Transverse colon (tissue), 4 donors: ENCODE measurements around the gene TANGO2.

Source experiments
- CTCF ChIP-seq, 5 experiments: fragments of 200-600 bp in 3 of 5; fragments of 450-650 bp in 2 of 5; sonication (generic) in 3 of 5; IDR thresholded peaks; 1 replicate in 2 of 5; 2 replicates in 3 of 5; pipeline ENCODE4 v1.5.1; 2016 to 2017; ENCODE audit warnings: antibody characterized with exemption in 5 of 5, inconsistent platforms in 3 of 5, mild to moderate bottlenecking in 2 of 5, moderate library complexity in 1 of 5
- EP300 ChIP-seq: sonication (generic); formaldehyde crosslinking; IDR thresholded peaks from one replicate; pipeline ENCODE4 v1.6.1; 2017; ENCODE audit warnings: antibody characterized with exemption, low read depth
- POLR2A ChIP-seq: fragments of 450-650 bp; IDR thresholded peaks from one replicate; pipeline ENCODE4 v1.6.1; 2016; ENCODE audit warnings: antibody characterized with exemption, mild to moderate bottlenecking, moderate library complexity
- POLR2AphosphoS5 ChIP-seq, 3 donors: sonication (generic); formaldehyde crosslinking; IDR thresholded peaks; one replicate each; pipeline ENCODE4 v1.6.1; 2016; ENCODE audit warnings: antibody characterized with exemption in 3 of 3

DNA sequence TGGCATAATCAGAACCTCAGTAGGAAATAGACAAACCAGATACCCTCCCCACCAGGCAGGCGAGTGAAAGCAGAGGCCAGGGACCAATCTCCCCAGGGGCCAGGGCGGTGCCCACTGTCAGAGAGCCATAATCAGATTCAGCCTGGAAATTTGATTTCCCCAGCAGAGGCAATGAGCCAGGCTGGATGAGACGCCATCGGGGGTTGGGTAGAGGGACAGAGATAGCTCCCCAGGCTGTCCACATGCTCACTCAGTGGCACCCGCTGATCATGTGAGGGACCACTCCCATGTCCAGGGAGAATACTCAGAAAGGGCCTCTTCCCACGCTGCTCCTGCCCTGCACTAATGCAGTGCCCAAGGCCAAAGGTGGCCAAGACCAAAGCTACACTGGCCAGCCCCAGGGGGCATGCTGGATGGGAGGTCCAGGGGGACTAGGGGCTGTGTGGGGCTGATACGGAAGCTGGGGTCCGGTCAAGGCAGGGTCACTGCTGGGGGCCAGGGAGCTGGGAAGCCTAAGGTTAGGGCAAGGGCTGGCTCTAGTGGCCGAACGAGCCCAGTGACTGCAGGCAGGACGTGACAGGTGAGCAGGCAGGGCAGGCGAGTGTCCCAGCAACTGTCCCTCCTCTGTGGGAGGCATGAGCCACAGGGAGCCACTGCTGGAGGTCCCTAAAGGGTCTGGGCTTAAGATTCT is 24.1 kb upstream of the TANGO2 start:
- TF ChIP-seq CTCF (IDR thresholded peaks at IDR 0.05) (no peak), POLR2A (no peak), POLR2AphosphoS5 (IDR thresholded peaks at IDR 0.05) (no peak), EP300 (no peak)
